Lower leg skin (tissue), 3 donors: Measurements from ENCODE around the gene YPEL4.

Experiments
- CTCF ChIP-seq, 3 donors: fragments of 450-650 bp; IDR thresholded peaks; one replicate each; pipeline ENCODE4 v1.5.1; 2016; ENCODE audit warnings: antibody characterized with exemption in 3 of 3, mild to moderate bottlenecking in 3 of 3, moderate library complexity in 2 of 3
- POLR2A ChIP-seq, 2 donors: fragments of 450-650 bp; IDR thresholded peaks; one replicate each; pipeline ENCODE4 v1.6.1; 2016 to 2017; ENCODE audit warnings: antibody characterized with exemption in 2 of 2, mild to moderate bottlenecking in 1 of 2, moderate library complexity in 1 of 2

- TF ChIP-seq CTCF (IDR thresholded peaks at IDR 0.05) (no peak), POLR2A (IDR thresholded peaks at IDR 0.05) (no peak)
These were observed 33.1 kb downstream of the YPEL4 start for GRCh38 chr11:57616595-57616994.
